Hematopoietic multipotent progenitor cell (in vitro differentiated cells): Measurements from ENCODE around the gene GUCY2F. TPM values are rescaled to one million over a fixed set of nuclear protein-coding genes. Genes with fewer than 3 reads are reported as not detected.

Experiments
- DNase-seq, 3 donors: peaks; one replicate each; pipeline ENCODE4 v3.0.0-alpha.2; 2011 to 2015; ENCODE audit warnings: low read depth in 2 of 3, low spot score in 2 of 3
- total RNA-seq: library from RNA; depleted of rRNA; stranded (reverse); fragments of >200 nt; gene quantifications from one replicate; pipeline ENCODE4 v1.2.3, GENCODE V29; 2012

GUCY2F gene
- total RNA-seq, 1 donor: not detected

GRCh38 chrX:109345856-109346255 lies 136.0 kb downstream of the GUCY2F start:
- DNase-seq: no peak

GRCh38 chrX:109344678-109345077 lies 137.2 kb downstream of the GUCY2F start:
- no peak for DNase-seq

GRCh38 chrX:109344101-109344500 lies 137.8 kb downstream of the GUCY2F start:
- DNase-seq: no peak

- DNase-seq: no peak
Observed at GRCh38 chrX:109343671-109344070, 138.2 kb downstream of the GUCY2F start.

- DNase-seq: no peak
Observed at GRCh38 chrX:109336141-109336540, 145.7 kb downstream of the GUCY2F start.

- DNase-seq: no peak
Observed at GRCh38 chrX:109327251-109327650, 154.6 kb downstream of the GUCY2F start.

Other genes with a start within 250 kb of the GUCY2F start
- gene NXT2, start 54.8 kb upstream of the GUCY2F start, total RNA-seq: 8.3 TPM
- 1.1 TPM for gene KCNE5, start 143.1 kb upstream of the GUCY2F start, total RNA-seq